Right atrium auricular region (tissue), 2 donors: Measurements from ENCODE around the gene SLC12A1. TPM values are rescaled to one million over a fixed set of nuclear protein-coding genes. Genes with fewer than 3 reads are reported as not detected.

Experiments used
- DNase-seq: peaks from one replicate; pipeline ENCODE4 v3.0.0-alpha.2; 2019; ENCODE audit warnings: low spot score
- H3K27ac ChIP-seq, 2 donors: fragments of 200-600 bp; sonication (generic); 1 replicate in 1 of 2; 2 replicates in 1 of 2; pipeline ENCODE4 v1.5.1; 2016 to 2019
- H3K27me3 ChIP-seq, 2 donors: fragments of 200-600 bp; sonication (generic); one replicate each; pipeline versions ENCODE4 v1.5.1 to v1.6.0; 2017 to 2019
- H3K36me3 ChIP-seq: fragments of 200-600 bp; sonication (generic); one replicate; pipeline ENCODE4 v1.5.1; 2016
- H3K4me1 ChIP-seq, 2 donors: fragments of 200-600 bp; sonication (generic); one replicate each; pipeline versions ENCODE4 v1.5.1 to v1.6.0; 2017 to 2019
- H3K4me3 ChIP-seq, 2 donors: fragments of 200-600 bp; sonication (generic); 1 replicate in 1 of 2; 2 replicates in 1 of 2; pipeline ENCODE4 v1.5.1; 2017 to 2019; ENCODE audit warnings: mild to moderate bottlenecking in 1 of 2, moderate library complexity in 1 of 2
- H3K9me3 ChIP-seq, 2 donors: fragments of 200-600 bp; sonication (generic); one replicate each; pipeline ENCODE4 v1.5.1; 2019
- total RNA-seq, 2 donors: library from RNA; depleted of rRNA; stranded (reverse); fragments of >200 nt; gene quantifications; one replicate each; pipeline ENCODE4 v1.1.0, GENCODE V29; 2016
- TF ChIP-seq, protein P1 (sequence below), 2 donors: fragments of 200-600 bp; sonication (generic); IDR thresholded peaks; one replicate each; pipeline ENCODE4 v1.5.1; 2019; ENCODE audit warnings: antibody characterized with exemption in 2 of 2

Gene SLC12A1
- total RNA-seq, 2 donors from 2014 or later: not detected

DNA sequence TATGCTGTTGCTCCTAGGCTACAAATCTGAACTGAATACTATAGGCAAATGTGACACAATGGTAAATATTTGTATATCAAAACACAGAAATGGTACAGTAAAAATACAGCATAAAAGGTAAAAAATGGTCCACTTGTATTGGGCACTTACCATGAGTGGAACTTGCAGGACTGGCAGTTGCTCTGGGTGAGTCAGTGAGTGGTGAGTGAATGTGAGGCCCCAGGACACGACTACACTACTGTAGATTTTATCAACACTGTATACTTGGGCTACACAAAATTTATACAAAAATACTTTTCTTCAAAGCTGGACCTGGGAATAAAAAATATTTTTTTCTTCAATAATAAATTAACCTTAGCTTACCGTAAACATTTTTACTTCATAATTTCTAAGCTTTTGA lies 83.5 kb downstream of the SLC12A1 start:
- Histone ChIP-seq H3K4me1 (no peaks in the 10 kb centered on the region), H3K9me3 (no peaks in the 10 kb centered on the region), H3K27me3 (no peaks in the 10 kb centered on the region), H3K27ac (no peak overlapping the region), H3K4me3 (no peak overlapping the region), H3K36me3 (no peaks in the 10 kb centered on the region)
- TF ChIP-seq, protein P1, sequence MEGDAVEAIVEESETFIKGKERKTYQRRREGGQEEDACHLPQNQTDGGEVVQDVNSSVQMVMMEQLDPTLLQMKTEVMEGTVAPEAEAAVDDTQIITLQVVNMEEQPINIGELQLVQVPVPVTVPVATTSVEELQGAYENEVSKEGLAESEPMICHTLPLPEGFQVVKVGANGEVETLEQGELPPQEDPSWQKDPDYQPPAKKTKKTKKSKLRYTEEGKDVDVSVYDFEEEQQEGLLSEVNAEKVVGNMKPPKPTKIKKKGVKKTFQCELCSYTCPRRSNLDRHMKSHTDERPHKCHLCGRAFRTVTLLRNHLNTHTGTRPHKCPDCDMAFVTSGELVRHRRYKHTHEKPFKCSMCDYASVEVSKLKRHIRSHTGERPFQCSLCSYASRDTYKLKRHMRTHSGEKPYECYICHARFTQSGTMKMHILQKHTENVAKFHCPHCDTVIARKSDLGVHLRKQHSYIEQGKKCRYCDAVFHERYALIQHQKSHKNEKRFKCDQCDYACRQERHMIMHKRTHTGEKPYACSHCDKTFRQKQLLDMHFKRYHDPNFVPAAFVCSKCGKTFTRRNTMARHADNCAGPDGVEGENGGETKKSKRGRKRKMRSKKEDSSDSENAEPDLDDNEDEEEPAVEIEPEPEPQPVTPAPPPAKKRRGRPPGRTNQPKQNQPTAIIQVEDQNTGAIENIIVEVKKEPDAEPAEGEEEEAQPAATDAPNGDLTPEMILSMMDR (IDR thresholded peaks at IDR 0.05): no peak
- no peak for DNase-seq

DNA sequence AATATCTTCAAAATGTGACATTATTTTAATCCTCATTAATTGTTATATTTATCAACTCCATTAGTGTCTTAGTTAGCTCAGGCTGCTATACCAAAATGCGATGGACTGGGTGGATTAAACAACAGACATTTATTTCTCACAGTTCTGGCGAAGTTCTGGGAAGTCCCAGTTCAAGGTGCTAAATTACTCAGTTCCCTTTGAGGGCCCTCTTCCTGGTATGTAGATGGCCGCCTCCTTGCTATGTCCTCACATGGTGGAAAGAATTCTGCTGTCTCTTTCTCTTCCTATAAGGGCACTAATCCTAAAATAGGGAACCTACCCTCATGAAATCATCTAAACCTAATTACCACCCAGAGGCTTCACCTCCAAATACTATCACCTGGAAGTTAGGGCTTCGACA lies 86.4 kb downstream of the SLC12A1 start:
- TF ChIP-seq, protein P1 (IDR thresholded peaks at IDR 0.05): no peak
- H3K4me3 ChIP-seq: no peak overlapping the region
- H3K4me1 ChIP-seq: no peaks in the 10 kb centered on the region
- no peaks in the 10 kb centered on the region for H3K9me3 ChIP-seq
- no peak for DNase-seq
- H3K27ac ChIP-seq: no peak overlapping the region
- H3K27me3 ChIP-seq: no peaks in the 10 kb centered on the region
- H3K36me3 ChIP-seq: no peaks in the 10 kb centered on the region

DNA sequence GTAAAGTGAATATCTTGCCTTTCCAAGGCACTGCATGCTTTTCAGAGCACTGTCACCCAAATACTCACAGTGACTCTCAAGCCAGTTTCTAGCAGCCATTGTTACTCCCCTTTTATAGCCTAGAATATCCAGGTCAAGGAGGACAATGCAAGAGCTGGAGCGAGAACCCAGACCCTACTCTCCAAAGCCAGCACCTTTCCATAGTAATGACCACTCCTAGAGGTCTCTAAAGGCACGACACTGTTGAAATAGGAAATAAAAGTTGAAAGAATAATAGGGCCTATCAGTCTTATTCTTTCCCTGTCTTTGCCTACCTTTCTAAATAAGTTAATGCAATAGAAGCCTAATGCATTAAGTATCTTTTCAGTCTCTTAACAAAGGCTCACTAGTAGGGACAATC lies 91.6 kb downstream of the SLC12A1 start:
- Histone ChIP-seq H3K9me3 (no peaks in the 10 kb centered on the region), H3K4me3 (no peak overlapping the region), H3K27ac (no peak overlapping the region), H3K36me3 (no peaks in the 10 kb centered on the region), H3K27me3 (no peaks in the 10 kb centered on the region), H3K4me1 (no peaks in the 10 kb centered on the region)
- TF ChIP-seq, protein P1 (IDR thresholded peaks at IDR 0.05): no peak
- DNase-seq: no peak

DNA sequence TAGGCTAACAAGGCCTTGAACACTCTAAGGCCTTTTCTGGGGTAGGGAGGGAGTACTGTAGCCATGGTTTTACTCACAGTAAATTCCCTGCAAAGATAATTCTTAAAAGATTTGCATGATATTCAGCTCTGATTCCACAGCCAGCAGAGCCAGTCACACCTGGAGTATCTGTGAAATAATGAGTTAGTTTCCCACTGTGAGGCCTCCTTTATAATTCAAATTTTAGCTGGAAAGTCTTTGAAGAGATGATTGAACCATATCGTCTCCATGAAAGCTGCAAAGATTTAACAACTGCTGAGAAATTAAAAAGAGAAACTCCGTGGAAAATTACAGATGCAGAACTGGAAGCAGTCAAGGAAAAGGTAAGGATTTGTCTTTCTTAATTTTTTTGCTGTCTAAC lies 92.8 kb downstream of the SLC12A1 start:
- H3K4me3 ChIP-seq: no peak overlapping the region
- TF ChIP-seq, protein P1 (IDR thresholded peaks at IDR 0.05): no peak
- no peaks in the 10 kb centered on the region for H3K9me3 ChIP-seq
- no peaks in the 10 kb centered on the region for H3K4me1 ChIP-seq
- DNase-seq: no peak
- no peak overlapping the region for H3K27ac ChIP-seq
- no peaks in the 10 kb centered on the region for H3K36me3 ChIP-seq
- no peaks in the 10 kb centered on the region for H3K27me3 ChIP-seq

DNA sequence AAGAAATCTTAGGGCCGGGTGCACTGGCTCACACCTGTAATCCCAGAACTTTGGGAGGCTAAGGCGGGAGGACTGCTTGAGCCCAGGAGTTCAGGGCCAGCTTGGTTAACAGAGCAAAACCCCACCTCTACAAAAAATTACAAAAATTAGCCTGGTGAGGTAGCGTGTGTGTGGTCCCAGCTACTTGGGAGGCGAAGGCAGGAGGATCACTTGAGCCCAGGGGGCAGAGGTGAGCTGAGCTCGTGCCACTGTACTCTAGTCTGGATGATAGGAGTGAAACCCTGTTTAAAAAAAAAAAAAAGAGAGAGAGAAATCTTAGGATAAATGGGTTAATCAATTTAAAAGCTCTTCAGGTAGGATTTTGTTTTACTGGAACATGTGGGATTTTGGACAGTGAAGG lies 93.9 kb downstream of the SLC12A1 start:
- no peak for DNase-seq
- Histone ChIP-seq H3K4me3 (no peak overlapping the region), H3K9me3 (no peaks in the 10 kb centered on the region), H3K4me1 (no peaks in the 10 kb centered on the region), H3K27ac (no peak overlapping the region), H3K36me3 (no peaks in the 10 kb centered on the region), H3K27me3 (no peaks in the 10 kb centered on the region)
- TF ChIP-seq, protein P1 (IDR thresholded peaks at IDR 0.05): no peak

DNA sequence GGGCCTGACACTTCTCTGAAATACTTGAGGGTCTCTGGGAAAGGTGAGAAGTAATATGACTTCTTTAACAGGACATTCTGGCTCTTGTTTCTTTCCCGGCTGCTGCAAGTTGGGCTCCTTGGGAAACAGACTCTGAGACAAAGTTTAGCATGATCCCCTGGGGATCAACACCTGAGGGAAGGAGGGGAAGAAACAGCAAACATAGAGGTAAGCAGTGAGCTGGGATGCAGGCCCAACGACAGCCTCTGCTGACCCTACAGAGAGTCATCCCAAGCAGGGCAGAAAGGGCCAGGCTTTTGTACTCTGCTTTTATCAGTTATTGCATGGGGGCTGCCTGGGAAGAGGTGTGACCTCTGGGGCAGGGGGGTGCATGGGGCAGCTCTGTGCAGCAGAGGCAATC lies 98.3 kb downstream of the SLC12A1 start:
- H3K27me3 ChIP-seq: no peaks in the 10 kb centered on the region
- no peak overlapping the region for H3K4me3 ChIP-seq
- no peaks in the 10 kb centered on the region for H3K9me3 ChIP-seq
- no peaks in the 10 kb centered on the region for H3K36me3 ChIP-seq
- DNase-seq: no peak
- no peak overlapping the region for H3K27ac ChIP-seq
- TF ChIP-seq, protein P1 (IDR thresholded peaks at IDR 0.05): no peak
- H3K4me1 ChIP-seq: no peaks in the 10 kb centered on the region
